ENCODE results near the gene DNAJB9. TPM values are rescaled to one million over a fixed set of nuclear protein-coding genes. Genes with fewer than 3 reads are reported as not detected.

DNAJB9 gene
- total and polyA plus RNA-seq, 9 of the 15 experiments (the other 6 are each of a cell fraction or from before 2014, with no cell fraction given) = 4.3 to 34.2 (median 9.6) TPM

DNA sequence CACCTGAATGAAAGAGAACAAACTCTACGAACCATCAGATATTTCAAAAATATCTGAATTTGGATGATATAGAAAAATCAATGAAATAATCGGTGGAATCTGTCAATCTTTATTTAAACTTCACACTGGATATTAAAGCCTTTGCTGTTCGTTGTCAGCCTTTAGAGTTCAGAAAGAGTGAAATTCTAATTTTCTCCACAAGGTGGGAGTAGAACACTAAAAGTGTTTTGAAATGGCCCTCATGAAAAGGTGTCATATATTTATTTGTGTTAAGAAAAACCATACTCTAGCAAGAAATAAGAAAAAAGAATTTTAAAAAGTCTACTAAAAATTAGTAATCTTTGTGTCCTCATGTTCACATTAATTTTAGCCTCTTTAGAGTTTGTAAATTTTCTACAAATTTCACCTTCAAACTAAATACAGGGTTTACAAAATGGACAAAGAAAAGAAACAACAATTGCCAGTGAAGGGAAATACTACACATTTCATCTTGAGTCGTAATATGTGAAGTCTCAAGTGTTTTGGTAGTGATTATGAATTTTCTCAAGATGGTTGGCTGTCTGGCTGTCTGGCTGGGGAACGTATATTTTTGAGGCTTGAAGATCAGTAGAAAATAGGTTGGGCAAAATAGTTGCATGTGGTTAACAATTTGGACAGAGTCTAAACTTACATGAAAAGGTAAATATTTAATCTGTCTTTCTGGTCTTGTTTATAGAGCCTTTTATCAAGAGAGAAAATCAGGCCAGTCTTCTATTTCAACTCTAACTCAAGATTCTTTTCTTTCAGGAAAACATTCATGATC is 43.7 kb downstream of the DNAJB9 start (continued):
- TF ChIP-seq, protein P1, sequence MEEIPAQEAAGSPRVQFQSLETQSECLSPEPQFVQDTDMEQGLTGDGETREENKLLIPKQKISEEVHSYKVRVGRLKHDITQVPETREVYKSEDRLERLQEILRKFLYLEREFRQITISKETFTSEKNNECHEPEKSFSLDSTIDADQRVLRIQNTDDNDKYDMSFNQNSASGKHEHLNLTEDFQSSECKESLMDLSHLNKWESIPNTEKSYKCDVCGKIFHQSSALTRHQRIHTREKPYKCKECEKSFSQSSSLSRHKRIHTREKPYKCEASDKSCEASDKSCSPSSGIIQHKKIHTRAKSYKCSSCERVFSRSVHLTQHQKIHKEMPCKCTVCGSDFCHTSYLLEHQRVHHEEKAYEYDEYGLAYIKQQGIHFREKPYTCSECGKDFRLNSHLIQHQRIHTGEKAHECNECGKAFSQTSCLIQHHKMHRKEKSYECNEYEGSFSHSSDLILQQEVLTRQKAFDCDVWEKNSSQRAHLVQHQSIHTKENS (CRISPR knock-in tag; IDR thresholded peaks at IDR 0.05) = no peak
- no peak for TF ChIP-seq BCOR (IDR thresholded peaks at IDR 0.05)

DNA sequence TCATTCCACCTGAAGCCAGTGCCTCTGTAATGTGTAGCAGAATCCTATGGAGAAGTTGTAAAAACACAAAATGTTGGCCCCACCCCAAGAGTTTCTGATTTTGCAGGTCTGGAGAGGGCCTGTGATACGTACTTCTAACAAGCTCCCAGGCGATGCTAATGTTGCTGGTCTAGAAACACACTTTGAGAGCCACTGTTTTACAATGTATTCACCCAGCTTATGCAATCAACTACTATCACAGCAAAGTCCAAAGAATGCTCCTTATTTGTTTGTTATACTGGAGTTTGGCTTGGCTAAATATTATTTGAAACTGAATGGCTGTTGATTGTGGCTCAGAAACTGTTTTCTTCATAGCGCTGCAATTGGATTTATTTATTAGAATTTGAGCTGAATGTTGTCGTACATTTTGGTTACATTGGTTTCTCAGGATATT is 44.3 kb downstream of the DNAJB9 start:
- Histone ChIP-seq H3K4me1 (replicated peaks in 1 of 2; ENCODE audit: control insufficient read depth in 2 of 2, insufficient read depth in 2 of 2, low read length in 2 of 2) (no peaks in the 10 kb centered on the region), H3K9ac (ENCODE audit: insufficient read depth in 1 of 2, low read depth in 2 of 2, low read length in 2 of 2) (no peak overlapping the region), H3K27ac (ENCODE audit: extremely low read depth, low read depth, low read length) (no peak overlapping the region), H3K27me3 (ENCODE audit: control insufficient read depth in 2 of 2, insufficient read depth in 2 of 2, low read length in 2 of 2) (peaks cover 0 to 9% of the 10 kb centered on the region in 2 experiments; a peak in 3 of 5 replicates), H3K9me3 (replicated peaks; ENCODE audit: control insufficient read depth, insufficient read depth, low read depth, low read length) (no peaks in the 10 kb centered on the region), H3K9me1 (ENCODE audit: control insufficient read depth, insufficient read depth, low read length) (no peaks in the 10 kb centered on the region), H3K36me3 (ENCODE audit: control insufficient read depth, insufficient read depth, low read length) (no peaks in the 10 kb centered on the region), H3K4me3 (no peak overlapping the region), H3K4me2 (ENCODE audit: insufficient read depth, low read length) (no peak overlapping the region), H3K79me2 (ENCODE audit: control insufficient read depth, insufficient read depth, low read length) (no peaks in the 10 kb centered on the region), H4K20me1 (replicated peaks; ENCODE audit: control insufficient read depth, insufficient read depth, low read length) (no peaks in the 10 kb centered on the region), H2AFZ (ENCODE audit: low read depth, low read length) (no peak overlapping the region)
- intact Hi-C loops (cut with micrococcal nuclease) = loop anchor here (5.0 to 10.0 kb wide), 2 partner anchors 191 to 263 kb away; no protein-coding TSS in a partner anchor
- ATAC-seq = peak; percentile 22; the same call in 1 of the 3 replicates
- TF ChIP-seq MTF1 (CRISPR knock-in tag; IDR thresholded peaks at IDR 0.05; ENCODE audit: borderline replicate concordance) (no peak), SP1 (CRISPR knock-in tag; IDR thresholded peaks at IDR 0.05) (no peak), HDAC6 (IDR thresholded peaks at IDR 0.05; ENCODE audit: low read depth, low read length) (no peak), ZNF766 (CRISPR knock-in tag; conservative IDR thresholded peaks at IDR 0.05) (no peak), NRF1 (conservative IDR thresholded peaks at IDR 0.05 in 1 of 2, IDR thresholded peaks at IDR 0.05 in 1 of 2) (no peak), MIER1 (IDR thresholded peaks at IDR 0.05; ENCODE audit: low read depth) (no peak), TAL1 (IDR thresholded peaks at IDR 0.05) (no peak), SMAD1 (IDR thresholded peaks at IDR 0.05; ENCODE audit: low read depth, low read length, partially characterized antibody) (no peak), ZKSCAN8 (CRISPR knock-in tag; IDR thresholded peaks at IDR 0.05) (no peak), FOXA3 (CRISPR knock-in tag; conservative IDR thresholded peaks at IDR 0.05 in 1 of 2, IDR thresholded peaks at IDR 0.05 in 1 of 2) (no peak), PRMT5 (CRISPR knock-in tag; IDR thresholded peaks at IDR 0.05) (no peak), NONO (IDR thresholded peaks at IDR 0.05; ENCODE audit: low read depth in 2 of 2, low read length in 1 of 2) (no peak), FOXA1 (IDR thresholded peaks at IDR 0.05; ENCODE audit: borderline replicate concordance) (no peak), NFYB (IDR thresholded peaks at IDR 0.05; ENCODE audit: extremely low read depth, insufficient read length) (no peak), RAD21 (CRISPR knock-in tag; conservative IDR thresholded peaks at IDR 0.05 in 1 of 2, IDR thresholded peaks at IDR 0.05 in 1 of 2) (no peak), RBM15 (IDR thresholded peaks at IDR 0.05; ENCODE audit: insufficient read depth, low read length) (no peak)
- ChIA-PET POLR2A (no interaction called here), CTCF (ENCODE audit: low intra/inter-chr PET ratio) (no interaction called here)
- 2% methylated on average over 4 of the region's 4 CpGs for WGBS (ENCODE audit: insufficient coverage, low coverage, missing lambda C conversion rate)
- BruUV-seq (replicated peaks) = no TSS peak
- no peak for FAIRE-seq
- in situ Hi-C loops (cut with MboI) = no loop called here
- DNase-seq (ENCODE audit: extremely low read depth in 1 of 4, low spot score in 3 of 4) = no peak

All from K562 (cell line).